HepG2 (cell line): ENCODE data around the gene MEDAG. TPM values are rescaled to one million over a fixed set of nuclear protein-coding genes. Genes with fewer than 3 reads are reported as not detected.

ENCODE experiments used
- BHLHE40 ChIP-seq: IDR thresholded peaks from 2 replicates; pipeline ENCODE4 v1.6.1; 2011; ENCODE audit warnings: low read length, improper control_type of control experiment
- BRD4 ChIP-seq: sonication (generic); formaldehyde crosslinking; IDR thresholded peaks from 2 replicates; pipeline ENCODE4 v1.4.0; 2020; ENCODE audit warnings: missing genetic modification reagents
- EEA1 ChIP-seq: sonication (generic); formaldehyde crosslinking; IDR thresholded peaks from 2 replicates; pipeline ENCODE4 v1.5.1; 2020; ENCODE audit warnings: mild to moderate bottlenecking, missing genetic modification reagents, borderline replicate concordance
- HNRNPLL ChIP-seq: fragments of 200-400 bp; formaldehyde crosslinking; IDR thresholded peaks from 2 replicates; pipeline ENCODE4 v1.6.1; 2017; ENCODE audit warnings: mild to moderate bottlenecking, low read depth, low read length; ENCODE audit not compliant: poor library complexity, severe bottlenecking
- NR2C2 ChIP-seq: sonication (generic); formaldehyde crosslinking; IDR thresholded peaks from 2 replicates; pipeline ENCODE4 v1.4.0; 2020; ENCODE audit warnings: missing genetic modification reagents, mild to moderate bottlenecking, moderate library complexity, borderline replicate concordance
- POLR2AphosphoS5 ChIP-seq: IDR thresholded peaks from 2 replicates; pipeline ENCODE4 v1.6.1; 2012; ENCODE audit warnings: low read depth, low read length
- RARG ChIP-seq: sonication (generic); formaldehyde crosslinking; IDR thresholded peaks from 2 replicates; pipeline ENCODE4 v1.4.0; 2020; ENCODE audit warnings: low read depth, mild to moderate bottlenecking, missing genetic modification reagents
- RBM39 ChIP-seq: fragments of 200-400 bp; formaldehyde crosslinking; IDR thresholded peaks from one replicate; pipeline ENCODE4 v1.6.1; 2018; ENCODE audit warnings: antibody characterized with exemption, mild to moderate bottlenecking, low read depth, low read length; ENCODE audit not compliant: poor library complexity, severe bottlenecking
- SIN3B ChIP-seq: fragments of 150-350 bp; IDR thresholded peaks from 2 replicates; pipeline ENCODE4 v1.6.1; 2014; ENCODE audit warnings: low read length
- SRY ChIP-seq: sonication (generic); formaldehyde crosslinking; IDR thresholded peaks from 2 replicates; pipeline ENCODE4 v1.8.0; 2022; ENCODE audit warnings: mild to moderate bottlenecking, missing genetic modification reagents
- ZFYVE20 ChIP-seq: sonication (generic); formaldehyde crosslinking; IDR thresholded peaks from 2 replicates; pipeline ENCODE4 v1.8.0; 2023; ENCODE audit warnings: low read depth, mild to moderate bottlenecking, moderate library complexity, missing genetic modification reagents, borderline replicate concordance
- ZNF12 ChIP-seq: sonication (generic); formaldehyde crosslinking; IDR thresholded peaks from 2 replicates; pipeline ENCODE4 v1.5.0; 2020; ENCODE audit warnings: missing genetic modification reagents
- ZNF180 ChIP-seq: sonication (generic); formaldehyde crosslinking; IDR thresholded peaks from 2 replicates; pipeline ENCODE4 v1.4.0; 2020; ENCODE audit warnings: low read depth, missing genetic modification reagents, borderline replicate concordance
- ZNF234 ChIP-seq: sonication (generic); formaldehyde crosslinking; conservative IDR thresholded peaks from 2 replicates; pipeline ENCODE4 v1.5.1; 2020; ENCODE audit warnings: mild to moderate bottlenecking, missing genetic modification reagents
- ZNF441 ChIP-seq: sonication (generic); formaldehyde crosslinking; IDR thresholded peaks from 2 replicates; pipeline ENCODE4 v1.7.0; 2021; ENCODE audit warnings: missing genetic modification reagents, borderline replicate concordance
- ZNF644 ChIP-seq: IDR thresholded peaks from 2 replicates; pipeline ENCODE4 v1.6.1; 2016; ENCODE audit warnings: low read depth
- ZNF75D ChIP-seq: sonication (generic); formaldehyde crosslinking; IDR thresholded peaks from 2 replicates; pipeline ENCODE4 v1.8.1; 2023; ENCODE audit warnings: missing genetic modification reagents, mild to moderate bottlenecking, borderline replicate concordance
- polyA plus RNA-seq, 8 experiments: library from polyadenylated mRNA; depleted of rRNA in 3 of 8; stranded (reverse) in 7 of 8; unstranded in 1 of 8; fragments of >200 nt; fragmentation: Illumina TruSeq in 4 of 8; extraction: Trizol in 4 of 8; gene quantifications; 2 replicates each; pipeline versions ENCODE4 v1.2.1 to v1.2.3, GENCODE V29; 2011 to 2016; ENCODE audit warnings: low read depth in 4 of 8, missing spikeins in 1 of 8, mixed read lengths in 1 of 8; ENCODE audit not compliant: insufficient read depth in 1 of 8
- total RNA-seq, 5 experiments: library from RNA; depleted of rRNA; stranded (reverse); fragments of >200 nt; fragmentation: Illumina TruSeq; extraction: Trizol; gene quantifications; 2 replicates each; pipeline ENCODE4 v1.2.3, GENCODE V29; 2016; ENCODE audit warnings: low read depth in 1 of 5
- TF ChIP-seq, protein P1 (sequence below): sonication (generic); formaldehyde crosslinking; IDR thresholded peaks from 2 replicates; pipeline ENCODE4 v1.4.0; 2020; ENCODE audit warnings: missing genetic modification reagents, mild to moderate bottlenecking, borderline replicate concordance
- TF ChIP-seq, protein P2 (sequence below): IDR thresholded peaks from 2 replicates; pipeline ENCODE4 v1.6.1; 2018; ENCODE audit warnings: missing genetic modification reagents, mild to moderate bottlenecking, missing compliant biosample characterization
- TF ChIP-seq, protein P3 (sequence below): IDR thresholded peaks from 2 replicates; pipeline ENCODE4 v1.6.1; 2016; ENCODE audit warnings: mild to moderate bottlenecking
- TF ChIP-seq, protein P4 (sequence below): fragments of 450-650 bp; IDR thresholded peaks from 2 replicates; pipeline ENCODE4 v1.6.1; 2016

MEDAG gene
- total and polyA plus RNA-seq, 2 of the 13 experiments (the other 11 are each of a cell fraction or from before 2014, with no cell fraction given) = not detected

DNA sequence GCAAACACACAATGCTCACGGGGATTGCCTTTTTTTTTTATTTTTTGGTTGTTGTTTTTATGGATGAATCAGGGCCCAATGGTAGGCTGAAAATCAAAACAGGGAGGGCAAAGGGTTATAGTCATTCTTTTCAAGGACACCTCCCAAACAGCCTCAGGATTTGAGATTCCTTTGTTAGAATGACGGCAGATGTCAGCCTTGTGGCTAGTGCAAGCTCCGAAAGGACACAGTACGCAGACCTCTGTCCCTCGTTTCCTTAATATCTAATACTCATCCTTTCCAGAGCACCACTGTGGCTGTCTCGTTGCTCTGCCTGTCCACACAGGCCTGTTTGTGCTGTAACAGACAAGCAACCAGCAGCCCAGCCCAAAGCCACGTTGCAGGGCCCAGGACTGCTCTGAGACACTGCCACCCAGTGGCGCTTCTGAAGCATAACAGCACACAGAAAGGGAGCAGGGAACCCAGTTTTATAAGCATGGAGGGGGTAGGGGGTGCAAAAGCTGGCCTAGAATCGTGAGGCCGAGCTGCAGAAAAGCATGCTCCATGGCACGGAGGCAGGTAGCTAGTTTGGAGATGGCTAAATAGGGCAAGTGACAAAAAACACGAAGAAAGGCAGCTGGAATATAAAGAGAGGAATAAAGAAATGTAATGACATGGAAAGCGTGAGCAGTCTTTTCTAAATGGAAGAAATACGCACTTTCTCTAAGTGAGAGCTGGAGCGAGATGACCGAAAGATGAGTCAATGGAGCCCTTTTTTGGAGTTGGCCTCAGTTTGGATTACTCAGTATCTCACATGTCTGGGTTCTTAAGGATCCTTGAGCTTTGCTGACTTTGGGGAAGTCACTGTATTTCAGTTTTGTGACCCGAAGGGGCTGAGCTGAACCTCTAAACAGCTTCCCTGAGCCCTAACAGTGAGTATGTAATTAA, 40.7 kb upstream of the MEDAG start (continued):
- TF ChIP-seq, protein P1, sequence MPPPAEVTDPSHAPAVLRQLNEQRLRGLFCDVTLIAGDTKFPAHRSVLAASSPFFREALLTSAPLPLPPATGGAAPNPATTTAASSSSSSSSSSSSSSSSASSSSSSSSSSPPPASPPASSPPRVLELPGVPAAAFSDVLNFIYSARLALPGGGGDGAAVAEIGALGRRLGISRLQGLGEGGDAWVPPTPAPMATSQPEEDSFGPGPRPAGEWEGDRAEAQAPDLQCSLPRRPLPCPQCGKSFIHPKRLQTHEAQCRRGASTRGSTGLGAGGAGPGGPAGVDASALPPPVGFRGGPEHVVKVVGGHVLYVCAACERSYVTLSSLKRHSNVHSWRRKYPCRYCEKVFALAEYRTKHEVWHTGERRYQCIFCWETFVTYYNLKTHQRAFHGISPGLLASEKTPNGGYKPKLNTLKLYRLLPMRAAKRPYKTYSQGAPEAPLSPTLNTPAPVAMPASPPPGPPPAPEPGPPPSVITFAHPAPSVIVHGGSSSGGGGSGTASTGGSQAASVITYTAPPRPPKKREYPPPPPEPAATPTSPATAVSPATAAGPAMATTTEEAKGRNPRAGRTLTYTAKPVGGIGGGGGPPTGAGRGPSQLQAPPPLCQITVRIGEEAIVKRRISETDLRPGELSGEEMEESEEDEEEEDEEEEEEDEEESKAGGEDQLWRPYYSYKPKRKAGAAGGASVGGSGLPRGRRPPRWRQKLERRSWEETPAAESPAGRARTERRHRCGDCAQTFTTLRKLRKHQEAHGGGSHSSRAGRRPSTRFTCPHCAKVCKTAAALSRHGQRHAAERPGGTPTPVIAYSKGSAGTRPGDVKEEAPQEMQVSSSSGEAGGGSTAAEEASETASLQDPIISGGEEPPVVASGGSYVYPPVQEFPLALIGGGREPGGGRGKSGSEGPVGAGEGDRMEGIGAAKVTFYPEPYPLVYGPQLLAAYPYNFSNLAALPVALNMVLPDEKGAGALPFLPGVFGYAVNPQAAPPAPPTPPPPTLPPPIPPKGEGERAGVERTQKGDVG (CRISPR knock-in tag) = no peak
- TF ChIP-seq RBM39 (no peak), ZFYVE20 (CRISPR knock-in tag) (no peak), ZNF234 (CRISPR knock-in tag) (no peak), RARG (CRISPR knock-in tag) (no peak), ZNF75D (CRISPR knock-in tag) (no peak), ZNF644 (CRISPR knock-in tag) (no peak), HNRNPLL (no peak), BRD4 (CRISPR knock-in tag) (no peak), POLR2AphosphoS5 (no peak), EEA1 (CRISPR knock-in tag) (no peak), BHLHE40 (no peak), NR2C2 (CRISPR knock-in tag) (no peak), SIN3B (no peak), ZNF12 (0 out of 2 replicates have a peak, but pooled peaks have one; percentile 18), SRY (CRISPR knock-in tag) (no peak), ZNF180 (CRISPR knock-in tag) (no peak), ZNF441 (no peak)
- TF ChIP-seq, protein P2, sequence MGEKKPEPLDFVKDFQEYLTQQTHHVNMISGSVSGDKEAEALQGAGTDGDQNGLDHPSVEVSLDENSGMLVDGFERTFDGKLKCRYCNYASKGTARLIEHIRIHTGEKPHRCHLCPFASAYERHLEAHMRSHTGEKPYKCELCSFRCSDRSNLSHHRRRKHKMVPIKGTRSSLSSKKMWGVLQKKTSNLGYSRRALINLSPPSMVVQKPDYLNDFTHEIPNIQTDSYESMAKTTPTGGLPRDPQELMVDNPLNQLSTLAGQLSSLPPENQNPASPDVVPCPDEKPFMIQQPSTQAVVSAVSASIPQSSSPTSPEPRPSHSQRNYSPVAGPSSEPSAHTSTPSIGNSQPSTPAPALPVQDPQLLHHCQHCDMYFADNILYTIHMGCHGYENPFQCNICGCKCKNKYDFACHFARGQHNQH (CRISPR knock-in tag) = peak; percentile 87; the same call in 1 of the 2 replicates
- TF ChIP-seq, protein P3, sequence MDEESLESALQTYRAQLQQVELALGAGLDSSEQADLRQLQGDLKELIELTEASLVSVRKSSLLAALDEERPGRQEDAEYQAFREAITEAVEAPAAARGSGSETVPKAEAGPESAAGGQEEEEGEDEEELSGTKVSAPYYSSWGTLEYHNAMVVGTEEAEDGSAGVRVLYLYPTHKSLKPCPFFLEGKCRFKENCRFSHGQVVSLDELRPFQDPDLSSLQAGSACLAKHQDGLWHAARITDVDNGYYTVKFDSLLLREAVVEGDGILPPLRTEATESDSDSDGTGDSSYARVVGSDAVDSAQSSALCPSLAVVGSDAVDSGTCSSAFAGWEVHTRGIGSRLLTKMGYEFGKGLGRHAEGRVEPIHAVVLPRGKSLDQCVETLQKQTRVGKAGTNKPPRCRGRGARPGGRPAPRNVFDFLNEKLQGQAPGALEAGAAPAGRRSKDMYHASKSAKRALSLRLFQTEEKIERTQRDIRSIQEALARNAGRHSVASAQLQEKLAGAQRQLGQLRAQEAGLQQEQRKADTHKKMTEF (CRISPR knock-in tag) = 0 out of 2 replicates have a peak, but pooled peaks have one; percentile 16
- TF ChIP-seq, protein P4, sequence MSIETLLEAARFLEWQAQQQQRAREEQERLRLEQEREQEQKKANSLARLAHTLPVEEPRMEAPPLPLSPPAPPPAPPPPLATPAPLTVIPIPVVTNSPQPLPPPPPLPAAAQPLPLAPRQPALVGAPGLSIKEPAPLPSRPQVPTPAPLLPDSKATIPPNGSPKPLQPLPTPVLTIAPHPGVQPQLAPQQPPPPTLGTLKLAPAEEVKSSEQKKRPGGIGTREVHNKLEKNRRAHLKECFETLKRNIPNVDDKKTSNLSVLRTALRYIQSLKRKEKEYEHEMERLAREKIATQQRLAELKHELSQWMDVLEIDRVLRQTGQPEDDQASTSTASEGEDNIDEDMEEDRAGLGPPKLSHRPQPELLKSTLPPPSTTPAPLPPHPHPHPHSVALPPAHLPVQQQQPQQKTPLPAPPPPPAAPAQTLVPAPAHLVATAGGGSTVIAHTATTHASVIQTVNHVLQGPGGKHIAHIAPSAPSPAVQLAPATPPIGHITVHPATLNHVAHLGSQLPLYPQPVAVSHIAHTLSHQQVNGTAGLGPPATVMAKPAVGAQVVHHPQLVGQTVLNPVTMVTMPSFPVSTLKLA = no peak
